UCSD-AML1 (cell line): ENCODE measurements around the gene S100A8.
"Not testable (repeated sequence)": the region's sequence is repeated elsewhere in the genome, so short reads cannot be mapped to it uniquely, and the experiment has no call there.

Experiments
- DNase-seq: peaks from one replicate; lab custom pipeline; 2025; ENCODE audit not compliant: unreplicated experiment; lab: John Stamatoyannopoulos, UW

Gene S100A8

GRCh38 chr1:153348511-153349362 is 42.1 kb downstream of the S100A8 start, which contains the start of gene PGLYRP4:
PGLYRP4 (minus strand) TSS chr1:153348841; CDS start chr1:153347932, 909 bp downstream.
- DNase-seq = no peak

GRCh38 chr1:153347856-153348255 is 43.0 kb downstream of the S100A8 start:
- DNase-seq = no peak

- DNase-seq = not testable (repeated sequence)
Observed at GRCh38 chr1:153347049-153347448, 43.8 kb downstream of the S100A8 start.

- DNase-seq = no peak
Observed at GRCh38 chr1:153346077-153346723, 44.7 kb downstream of the S100A8 start.

- no peak for DNase-seq
Observed at GRCh38 chr1:153345187-153346076, 45.4 kb downstream of the S100A8 start.

GRCh38 chr1:153344718-153345025 is 46.2 kb downstream of the S100A8 start:
- DNase-seq = no peak

GRCh38 chr1:153343811-153344717 is 46.8 kb downstream of the S100A8 start:
- DNase-seq = no peak

GRCh38 chr1:153343040-153343681 is 47.7 kb downstream of the S100A8 start:
- DNase-seq = no peak

- DNase-seq = no peak
Observed at GRCh38 chr1:153342178-153342577, 48.7 kb downstream of the S100A8 start.

GRCh38 chr1:153341431-153341934 is 49.4 kb downstream of the S100A8 start:
- no peak for DNase-seq

- no peak for DNase-seq
Observed at GRCh38 chr1:153340356-153340755, 50.5 kb downstream of the S100A8 start.
